ENCODE measurements around the gene ZNF568.

GRCh38 chr19:36915992-36916830 lies at the start of gene ZNF568, which contains the start of gene ZNF829:
- TF ChIP-seq SIN3B (IDR thresholded peaks at IDR 0.05; ENCODE audit: low read depth) (no peak), NR3C1 (CRISPR knock-in tag; IDR thresholded peaks at IDR 0.05) (no peak), MYBL2 (IDR thresholded peaks at IDR 0.05; ENCODE audit: low read depth) (no peak), MYBL2 (CRISPR knock-in tag; IDR thresholded peaks at IDR 0.05; ENCODE audit: borderline replicate concordance) (no peak), CREB1 (IDR thresholded peaks at IDR 0.05) (no peak), CREB1 (CRISPR knock-in tag; IDR thresholded peaks at IDR 0.05) (no peak), PCBP1 (IDR thresholded peaks at IDR 0.05; ENCODE audit: low read depth, low read length, poor library complexity, severe bottlenecking) (no peak), CTCF (IDR thresholded peaks at IDR 0.05 in 2 of 3, conservative IDR thresholded peaks at IDR 0.05 in 1 of 3; ENCODE audit: insufficient read depth in 2 of 3, low read depth in 1 of 3, low read length in 3 of 3) (no peak), SMARCA4 (IDR thresholded peaks at IDR 0.05) (no peak)

Data from K562 (cell line).